ENCODE results near the gene EPOP. TPM values are rescaled to one million over a fixed set of nuclear protein-coding genes. Genes with fewer than 3 reads are reported as not detected.

Gene EPOP
- total and polyA plus RNA-seq, 3 donors from 2014 or later: 16.8 to 19.4 (median 18.6) TPM

GRCh38 chr17:38663125-38663751 lies 11.5 kb downstream of the EPOP start:
- WGBS, 2 donors: 48 to 50% methylated on average over 9 of the region's 9 CpGs
- Histone ChIP-seq H3K4me3 (no peak overlapping the region), H3K4me1 (peaks cover 14% of the 10 kb centered on the region), H3K9me3 (no peaks in the 10 kb centered on the region), H3K27me3 (no peaks in the 10 kb centered on the region), H3K36me3 (ENCODE audit: low read depth, missing control alignments) (no peaks in the 10 kb centered on the region), H3K27ac (no peak overlapping the region)
- intact Hi-C loops (cut with DNase I; ENCODE audit: low total_unique reads): loop anchor here (10.0 kb wide), 2 partner anchors 108 to 168 kb away; no protein-coding TSS in a partner anchor
- TF ChIP-seq POLR2A (IDR thresholded peaks at IDR 0.05): no peak
- peak; percentile 42 to 52 (median 49) for TF ChIP-seq CTCF (IDR thresholded peaks at IDR 0.05)
- DNase-seq: peak; percentile 82

- TF ChIP-seq CTCF (IDR thresholded peaks at IDR 0.05) (no peak), POLR2A (IDR thresholded peaks at IDR 0.05) (no peak)
- H3K27ac ChIP-seq: no peak overlapping the region
- H3K4me1 ChIP-seq: peaks cover 14% of the 10 kb centered on the region
- intact Hi-C loops (cut with DNase I; ENCODE audit: low total_unique reads): loop anchor here (10.0 kb wide), 2 partner anchors 106 to 166 kb away; no protein-coding TSS in a partner anchor
- WGBS, 2 donors: 76 to 82% methylated on average over 16 of the region's 16 CpGs
- no peak for DNase-seq
- H3K9me3 ChIP-seq: no peaks in the 10 kb centered on the region
- no peaks in the 10 kb centered on the region for H3K27me3 ChIP-seq
- H3K4me3 ChIP-seq: no peak overlapping the region
- H3K36me3 ChIP-seq (ENCODE audit: low read depth, missing control alignments): no peaks in the 10 kb centered on the region
These were observed 14.4 kb downstream of the EPOP start for GRCh38 chr17:38660097-38661025.

GRCh38 chr17:38659415-38659814 lies 15.3 kb downstream of the EPOP start:
- DNase-seq: no peak
- Histone ChIP-seq H3K9me3 (no peaks in the 10 kb centered on the region), H3K27ac (no peak overlapping the region), H3K27me3 (no peaks in the 10 kb centered on the region), H3K4me3 (no peak overlapping the region), H3K4me1 (peaks cover 20% of the 10 kb centered on the region), H3K36me3 (ENCODE audit: low read depth, missing control alignments) (no peaks in the 10 kb centered on the region)
- intact Hi-C loops (cut with DNase I; ENCODE audit: low total_unique reads): no loop called here
- 73 to 74% methylated on average over 7 of the region's 7 CpGs for WGBS, 2 donors
- TF ChIP-seq POLR2A (IDR thresholded peaks at IDR 0.05) (no peak), CTCF (IDR thresholded peaks at IDR 0.05) (no peak)

GRCh38 chr17:38658741-38659345 lies 15.9 kb downstream of the EPOP start:
- Histone ChIP-seq H3K27ac (no peak overlapping the region), H3K9me3 (no peaks in the 10 kb centered on the region), H3K27me3 (no peaks in the 10 kb centered on the region), H3K4me1 (peaks cover 23% of the 10 kb centered on the region), H3K4me3 (no peak overlapping the region), H3K36me3 (ENCODE audit: low read depth, missing control alignments) (no peaks in the 10 kb centered on the region)
- peak; percentile 59 for DNase-seq
- intact Hi-C loops (cut with DNase I; ENCODE audit: low total_unique reads): no loop called here
- TF ChIP-seq CTCF (IDR thresholded peaks at IDR 0.05) (no peak), POLR2A (IDR thresholded peaks at IDR 0.05) (no peak)
- 47 to 61% methylated on average over 8 to 13 of the region's 13 CpGs for WGBS, 2 donors
